ENCODE data around the gene CTLA4. TPM values are rescaled to one million over a fixed set of nuclear protein-coding genes. Genes with fewer than 3 reads are reported as not detected.

Gene CTLA4
- total RNA-seq, 1 donor, result not detected

- no peak for DNase-seq (ENCODE audit: low read depth)
- H3K4me3 ChIP-seq (ENCODE audit: low read depth, low read length), result no peak overlapping the region
- TF ChIP-seq CTCF (IDR thresholded peaks at IDR 0.05; ENCODE audit: insufficient read depth, low read length), result no peak
Observed at GRCh38 chr2:203840655-203841205, 26.8 kb upstream of the CTLA4 start.

- no peak overlapping the region for H3K4me3 ChIP-seq (ENCODE audit: low read depth, low read length)
- no peak for TF ChIP-seq CTCF (IDR thresholded peaks at IDR 0.05; ENCODE audit: insufficient read depth, low read length)
- DNase-seq (ENCODE audit: low read depth), result no peak
Observed at GRCh38 chr2:203841654-203842053, 25.9 kb upstream of the CTLA4 start.

- H3K4me3 ChIP-seq (ENCODE audit: low read depth, low read length), result no peak overlapping the region
- no peak for TF ChIP-seq CTCF (IDR thresholded peaks at IDR 0.05; ENCODE audit: insufficient read depth, low read length)
- DNase-seq (ENCODE audit: low read depth), result no peak
Observed at GRCh38 chr2:203842373-203842772, 25.2 kb upstream of the CTLA4 start.

GRCh38 chr2:203846490-203847105 lies 21.0 kb upstream of the CTLA4 start:
- H3K4me3 ChIP-seq (ENCODE audit: low read depth, low read length), result no peak overlapping the region
- no peak for DNase-seq (ENCODE audit: low read depth)
- TF ChIP-seq CTCF (IDR thresholded peaks at IDR 0.05; ENCODE audit: insufficient read depth, low read length), result no peak

GRCh38 chr2:203849010-203849409 lies 18.6 kb upstream of the CTLA4 start:
- no peak for DNase-seq (ENCODE audit: low read depth)
- H3K4me3 ChIP-seq (ENCODE audit: low read depth, low read length), result no peak overlapping the region
- TF ChIP-seq CTCF (IDR thresholded peaks at IDR 0.05; ENCODE audit: insufficient read depth, low read length), result no peak

GRCh38 chr2:203852760-203853159 lies 14.8 kb upstream of the CTLA4 start:
- no peak overlapping the region for H3K4me3 ChIP-seq (ENCODE audit: low read depth, low read length)
- TF ChIP-seq CTCF (IDR thresholded peaks at IDR 0.05; ENCODE audit: insufficient read depth, low read length), result no peak
- DNase-seq (ENCODE audit: low read depth), result no peak

GRCh38 chr2:203853271-203853670 lies 14.3 kb upstream of the CTLA4 start:
- DNase-seq (ENCODE audit: low read depth), result no peak
- H3K4me3 ChIP-seq (ENCODE audit: low read depth, low read length), result no peak overlapping the region
- TF ChIP-seq CTCF (IDR thresholded peaks at IDR 0.05; ENCODE audit: insufficient read depth, low read length), result no peak

Data from fibroblast of the aortic adventitia (primary cell).